Liver (tissue), 9 donors: ENCODE results near the gene PLA2G5. TPM values are rescaled to one million over a fixed set of nuclear protein-coding genes. Genes with fewer than 3 reads are reported as not detected.

Experiments
- DNase-seq: peaks from one replicate; pipeline ENCODE4 v3.0.0-alpha.2; 2017; ENCODE audit warnings: low spot score
- H3K27ac ChIP-seq, 2 donors: one replicate each; pipeline ENCODE4 v1.7.0; 2013; ENCODE audit warnings: inconsistent platforms in 2 of 2, low read length in 2 of 2, control low read depth in 1 of 2, low read depth in 1 of 2, mild to moderate bottlenecking in 1 of 2
- H3K27me3 ChIP-seq, 4 donors: one replicate each; pipeline versions ENCODE4 v1.6.1 to v1.7.0; 2013; ENCODE audit warnings: low read length in 3 of 4, inconsistent platforms in 1 of 4, mild to moderate bottlenecking in 1 of 4, moderate library complexity in 1 of 4; ENCODE audit not compliant: control insufficient read depth in 4 of 4, insufficient read depth in 4 of 4
- H3K36me3 ChIP-seq, 4 donors: one replicate each; pipeline versions ENCODE4 v1.6.1 to v1.7.0; 2013; ENCODE audit warnings: low read length in 3 of 4, mild to moderate bottlenecking in 3 of 4, low read depth in 1 of 4, moderate library complexity in 1 of 4; ENCODE audit not compliant: control insufficient read depth in 4 of 4, insufficient read depth in 3 of 4
- H3K4me1 ChIP-seq, 4 donors: one replicate each; pipeline versions ENCODE4 v1.6.1 to v1.7.0; 2013; ENCODE audit warnings: low read length in 3 of 4, mild to moderate bottlenecking in 3 of 4, moderate library complexity in 1 of 4; ENCODE audit not compliant: control insufficient read depth in 4 of 4, insufficient read depth in 4 of 4
- H3K4me3 ChIP-seq, 3 donors: one replicate each; pipeline versions ENCODE4 v1.6.1 to v1.7.0; 2013; ENCODE audit warnings: low read length in 3 of 3, control low read depth in 1 of 3, low read depth in 1 of 3, mild to moderate bottlenecking in 1 of 3
- H3K9ac ChIP-seq, 2 donors: one replicate each; pipeline ENCODE4 v1.7.0; 2013; ENCODE audit warnings: low read length in 2 of 2, mild to moderate bottlenecking in 2 of 2, moderate library complexity in 2 of 2, control low read depth in 1 of 2, low read depth in 1 of 2
- H3K9me3 ChIP-seq, 4 donors: one replicate each; pipeline versions ENCODE4 v1.6.1 to v1.7.0; 2013; ENCODE audit warnings: low read length in 3 of 4; ENCODE audit not compliant: control insufficient read depth in 4 of 4
- EGR1 ChIP-seq, 2 donors: IDR thresholded peaks; 2 replicates each; pipeline ENCODE4 v1.6.1; 2016 to 2018; ENCODE audit warnings: antibody characterized with exemption in 2 of 2, low read depth in 2 of 2
- FOXA2 ChIP-seq: IDR thresholded peaks from 2 replicates; pipeline ENCODE4 v1.6.1; 2016; ENCODE audit warnings: antibody characterized with exemption
- GABPA ChIP-seq, 2 donors: IDR thresholded peaks in 1 of 2; conservative IDR thresholded peaks in 1 of 2; 2 replicates each; pipeline ENCODE4 v1.6.1; 2016; ENCODE audit warnings: antibody characterized with exemption in 2 of 2, mild to moderate bottlenecking in 1 of 2, moderate library complexity in 1 of 2
- HNF4A ChIP-seq, 2 donors: conservative IDR thresholded peaks; 2 replicates each; pipeline ENCODE4 v1.6.1; 2016; ENCODE audit warnings: antibody characterized with exemption in 2 of 2, mild to moderate bottlenecking in 2 of 2
- HNF4G ChIP-seq: IDR thresholded peaks from 2 replicates; pipeline ENCODE4 v1.6.1; 2016; ENCODE audit warnings: antibody characterized with exemption
- RAD21 ChIP-seq, 2 donors: IDR thresholded peaks; 2 replicates each; pipeline ENCODE4 v1.6.1; 2016; ENCODE audit warnings: antibody characterized with exemption in 2 of 2, mild to moderate bottlenecking in 2 of 2
- RXRA ChIP-seq, 2 donors: IDR thresholded peaks; 2 replicates each; pipeline ENCODE4 v1.6.1; 2017 to 2018; ENCODE audit warnings: antibody characterized with exemption in 2 of 2, mild to moderate bottlenecking in 1 of 2
- SP1 ChIP-seq: IDR thresholded peaks from 2 replicates; pipeline ENCODE4 v1.6.1; 2018; ENCODE audit warnings: antibody characterized with exemption, mild to moderate bottlenecking
- TAF1 ChIP-seq: conservative IDR thresholded peaks from 2 replicates; pipeline ENCODE4 v1.6.1; 2016; ENCODE audit warnings: antibody characterized with exemption, mild to moderate bottlenecking
- YY1 ChIP-seq: IDR thresholded peaks from 2 replicates; pipeline ENCODE4 v1.6.1; 2016; ENCODE audit warnings: antibody characterized with exemption, mild to moderate bottlenecking
- WGBS: extraction: QIAGEN DNeasy Blood & Tissue Kit; methylation state at CpG from one replicate; pipeline ENCODE4 v1.1.7; 2013; 5-methylcytosine and 5-hydroxymethylcytosine counted together
- polyA plus RNA-seq, 2 donors: library from polyadenylated mRNA; stranded (reverse) in 1 of 2; unstranded in 1 of 2; fragments of 200-250 nt in 1 of 2; fragments of >200 nt in 1 of 2; fragmentation: Nextera tagmentation in 1 of 2; extraction: Ambion mirVana in 1 of 2; gene quantifications; one replicate each; pipeline versions ENCODE4 v1.2.1 to v1.2.3, GENCODE V29; 2013 to 2015
- total RNA-seq, 2 donors: library from RNA; depleted of rRNA; stranded (reverse); fragments of >200 nt; gene quantifications; one replicate each; pipeline ENCODE4 v1.2.3, GENCODE V29; 2014
- TF ChIP-seq, protein P1 (sequence below): fragments of 150-350 bp; IDR thresholded peaks from 2 replicates; pipeline ENCODE4 v1.5.1; 2017; ENCODE audit warnings: improper control_type of control experiment, low read depth, low read length; ENCODE audit not compliant: missing input control
- TF ChIP-seq, protein P2 (sequence below): IDR thresholded peaks from 2 replicates; pipeline ENCODE4 v1.6.1; 2016; ENCODE audit warnings: antibody characterized with exemption
- TF ChIP-seq, protein P3 (sequence below): IDR thresholded peaks from 2 replicates; pipeline ENCODE4 v1.6.1; 2016; ENCODE audit warnings: antibody characterized with exemption, mild to moderate bottlenecking
- TF ChIP-seq, protein P4 (sequence below): IDR thresholded peaks from 2 replicates; pipeline ENCODE4 v1.6.1; 2016; ENCODE audit warnings: antibody characterized with exemption
- TF ChIP-seq, protein P5 (sequence below): IDR thresholded peaks from 2 replicates; pipeline ENCODE4 v1.6.1; 2016; ENCODE audit warnings: antibody characterized with exemption
- donor health status: healthy.
- donor health status: healthy.
- donor health status: healthy.
- donor health status: healthy.
- donor health status: healthy.

PLA2G5 gene
- total and polyA plus RNA-seq, 4 donors: 2.0 to 2.9 (median 2.3) TPM; not detected in 1

DNA sequence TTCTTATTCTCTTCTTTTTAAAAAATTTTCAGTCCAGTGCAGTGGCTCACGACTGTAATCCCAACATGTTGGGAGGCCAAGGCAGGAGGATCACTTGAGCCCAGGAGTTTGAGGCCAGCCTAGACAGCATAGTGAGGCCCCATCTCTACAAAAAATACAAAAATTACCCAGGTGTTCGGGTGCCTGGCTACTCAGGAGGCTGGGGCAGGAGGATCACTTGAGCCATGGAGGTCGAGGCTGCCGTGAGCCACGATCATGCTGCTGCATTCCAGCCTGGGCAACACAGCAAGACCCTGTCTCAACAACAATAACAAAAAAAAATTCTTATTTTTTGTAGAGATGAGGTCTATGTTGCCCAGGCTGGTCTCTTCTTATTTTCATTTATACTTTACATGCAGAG lies 41.5 kb downstream of the PLA2G5 start (continued):
- TF ChIP-seq, protein P1, sequence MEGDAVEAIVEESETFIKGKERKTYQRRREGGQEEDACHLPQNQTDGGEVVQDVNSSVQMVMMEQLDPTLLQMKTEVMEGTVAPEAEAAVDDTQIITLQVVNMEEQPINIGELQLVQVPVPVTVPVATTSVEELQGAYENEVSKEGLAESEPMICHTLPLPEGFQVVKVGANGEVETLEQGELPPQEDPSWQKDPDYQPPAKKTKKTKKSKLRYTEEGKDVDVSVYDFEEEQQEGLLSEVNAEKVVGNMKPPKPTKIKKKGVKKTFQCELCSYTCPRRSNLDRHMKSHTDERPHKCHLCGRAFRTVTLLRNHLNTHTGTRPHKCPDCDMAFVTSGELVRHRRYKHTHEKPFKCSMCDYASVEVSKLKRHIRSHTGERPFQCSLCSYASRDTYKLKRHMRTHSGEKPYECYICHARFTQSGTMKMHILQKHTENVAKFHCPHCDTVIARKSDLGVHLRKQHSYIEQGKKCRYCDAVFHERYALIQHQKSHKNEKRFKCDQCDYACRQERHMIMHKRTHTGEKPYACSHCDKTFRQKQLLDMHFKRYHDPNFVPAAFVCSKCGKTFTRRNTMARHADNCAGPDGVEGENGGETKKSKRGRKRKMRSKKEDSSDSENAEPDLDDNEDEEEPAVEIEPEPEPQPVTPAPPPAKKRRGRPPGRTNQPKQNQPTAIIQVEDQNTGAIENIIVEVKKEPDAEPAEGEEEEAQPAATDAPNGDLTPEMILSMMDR: no peak
- TF ChIP-seq YY1: no peak
- no peak for TF ChIP-seq HNF4G
- no peak for TF ChIP-seq RAD21 (IDR thresholded peaks at IDR 0.05)

DNA sequence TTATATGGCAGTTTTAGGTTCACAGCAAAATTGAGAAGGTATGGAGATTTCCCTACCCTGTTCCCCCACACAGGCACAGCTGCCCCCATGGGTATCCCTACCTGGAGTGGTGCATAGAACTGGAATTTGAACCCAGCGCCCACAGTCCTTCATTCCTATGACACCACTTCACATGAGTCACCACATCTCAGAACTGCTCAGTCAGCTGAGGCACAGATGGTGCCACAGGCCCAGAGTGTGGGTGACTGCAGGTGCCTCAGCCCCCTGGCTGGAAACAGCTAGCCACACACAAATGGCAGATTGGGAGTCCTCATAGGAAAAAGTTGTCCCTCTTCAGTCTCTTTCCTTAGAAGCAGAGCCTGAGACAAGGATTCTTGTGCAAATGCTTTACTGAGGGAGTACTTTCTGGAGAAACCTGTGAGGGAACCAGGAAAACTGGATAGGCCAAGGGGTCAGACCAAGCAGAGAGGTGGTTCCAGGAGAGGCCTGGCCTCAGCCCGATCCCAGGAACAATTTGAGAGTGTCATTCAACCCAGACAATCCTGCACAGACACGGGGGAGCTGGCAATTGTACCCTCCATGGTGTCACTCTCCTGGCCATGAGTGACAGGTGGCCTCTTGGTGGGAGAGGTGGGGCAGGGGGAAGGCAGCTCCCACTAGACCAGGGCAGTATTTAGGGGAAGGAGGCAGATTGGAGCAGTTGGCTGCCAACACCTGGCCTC lies 42.4 kb downstream of the PLA2G5 start:
- H3K4me1 ChIP-seq: no peaks in the 10 kb centered on the region
- H3K27ac ChIP-seq: no peak overlapping the region
- H3K4me3 ChIP-seq: no peak overlapping the region
- TF ChIP-seq FOXA2 (no peak), EGR1 (IDR thresholded peaks at IDR 0.05; ENCODE audit: low read depth in 2 of 2) (no peak), GABPA (IDR thresholded peaks at IDR 0.05 in 1 of 2, conservative IDR thresholded peaks at IDR 0.05 in 1 of 2) (no peak), HNF4G (no peak), RXRA (IDR thresholded peaks at IDR 0.05) (no peak)
- TF ChIP-seq, protein P2, sequence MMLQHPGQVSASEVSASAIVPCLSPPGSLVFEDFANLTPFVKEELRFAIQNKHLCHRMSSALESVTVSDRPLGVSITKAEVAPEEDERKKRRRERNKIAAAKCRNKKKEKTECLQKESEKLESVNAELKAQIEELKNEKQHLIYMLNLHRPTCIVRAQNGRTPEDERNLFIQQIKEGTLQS: no peak
- TF ChIP-seq, protein P1: no peak
- TF ChIP-seq, protein P3, sequence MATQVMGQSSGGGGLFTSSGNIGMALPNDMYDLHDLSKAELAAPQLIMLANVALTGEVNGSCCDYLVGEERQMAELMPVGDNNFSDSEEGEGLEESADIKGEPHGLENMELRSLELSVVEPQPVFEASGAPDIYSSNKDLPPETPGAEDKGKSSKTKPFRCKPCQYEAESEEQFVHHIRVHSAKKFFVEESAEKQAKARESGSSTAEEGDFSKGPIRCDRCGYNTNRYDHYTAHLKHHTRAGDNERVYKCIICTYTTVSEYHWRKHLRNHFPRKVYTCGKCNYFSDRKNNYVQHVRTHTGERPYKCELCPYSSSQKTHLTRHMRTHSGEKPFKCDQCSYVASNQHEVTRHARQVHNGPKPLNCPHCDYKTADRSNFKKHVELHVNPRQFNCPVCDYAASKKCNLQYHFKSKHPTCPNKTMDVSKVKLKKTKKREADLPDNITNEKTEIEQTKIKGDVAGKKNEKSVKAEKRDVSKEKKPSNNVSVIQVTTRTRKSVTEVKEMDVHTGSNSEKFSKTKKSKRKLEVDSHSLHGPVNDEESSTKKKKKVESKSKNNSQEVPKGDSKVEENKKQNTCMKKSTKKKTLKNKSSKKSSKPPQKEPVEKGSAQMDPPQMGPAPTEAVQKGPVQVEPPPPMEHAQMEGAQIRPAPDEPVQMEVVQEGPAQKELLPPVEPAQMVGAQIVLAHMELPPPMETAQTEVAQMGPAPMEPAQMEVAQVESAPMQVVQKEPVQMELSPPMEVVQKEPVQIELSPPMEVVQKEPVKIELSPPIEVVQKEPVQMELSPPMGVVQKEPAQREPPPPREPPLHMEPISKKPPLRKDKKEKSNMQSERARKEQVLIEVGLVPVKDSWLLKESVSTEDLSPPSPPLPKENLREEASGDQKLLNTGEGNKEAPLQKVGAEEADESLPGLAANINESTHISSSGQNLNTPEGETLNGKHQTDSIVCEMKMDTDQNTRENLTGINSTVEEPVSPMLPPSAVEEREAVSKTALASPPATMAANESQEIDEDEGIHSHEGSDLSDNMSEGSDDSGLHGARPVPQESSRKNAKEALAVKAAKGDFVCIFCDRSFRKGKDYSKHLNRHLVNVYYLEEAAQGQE: no peak
- no peak overlapping the region for H3K9ac ChIP-seq
- no peak for DNase-seq
- no peaks in the 10 kb centered on the region for H3K9me3 ChIP-seq
- WGBS: 87% methylated on average over 3 of the region's 3 CpGs
- no peaks in the 10 kb centered on the region for H3K27me3 ChIP-seq
- no peaks in the 10 kb centered on the region for H3K36me3 ChIP-seq

DNA sequence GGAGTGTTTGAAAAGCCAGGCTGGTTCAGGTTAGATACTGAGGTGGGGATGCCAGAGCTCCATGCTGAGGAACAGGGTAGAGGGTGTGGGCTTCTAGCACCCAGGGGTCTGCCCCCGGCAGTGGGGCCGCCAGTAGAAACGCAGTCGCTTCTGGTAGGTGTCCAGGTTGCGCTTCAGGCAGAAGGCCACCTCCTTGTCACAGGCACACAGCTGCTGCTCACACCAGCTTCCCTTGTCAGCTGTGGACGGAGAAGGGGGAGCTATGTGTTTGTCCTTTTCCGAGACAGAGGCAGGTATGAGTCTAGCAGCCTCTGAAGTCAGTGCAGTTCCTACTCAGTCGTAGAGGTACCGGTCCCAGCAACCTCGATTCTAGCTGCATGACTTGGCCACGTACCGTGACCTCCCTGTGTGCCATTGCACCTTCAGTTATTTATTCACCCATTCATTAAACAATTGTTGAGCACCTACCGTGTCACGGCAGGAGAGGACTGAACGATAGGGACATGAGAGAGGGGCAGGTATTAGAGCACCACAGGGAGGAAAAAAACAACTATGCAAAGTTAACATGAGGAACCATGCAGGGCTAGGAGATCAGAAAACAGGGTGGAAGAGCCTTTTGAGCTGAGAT lies 44.1 kb downstream of the PLA2G5 start:
- H3K36me3 ChIP-seq: no peaks in the 10 kb centered on the region
- H3K27me3 ChIP-seq: no peaks in the 10 kb centered on the region
- no peak for DNase-seq
- H3K9me3 ChIP-seq: no peaks in the 10 kb centered on the region
- H3K4me1 ChIP-seq: no peaks in the 10 kb centered on the region
- H3K4me3 ChIP-seq: no peak overlapping the region
- no peak overlapping the region for H3K27ac ChIP-seq
- WGBS: 59% methylated on average over 15 of the region's 15 CpGs
- no peak overlapping the region for H3K9ac ChIP-seq
- TF ChIP-seq HNF4A (conservative IDR thresholded peaks at IDR 0.05) (no peak), TAF1 (no peak), EGR1 (IDR thresholded peaks at IDR 0.05; ENCODE audit: low read depth in 2 of 2) (no peak), SP1 (no peak), FOXA2 (no peak), RAD21 (IDR thresholded peaks at IDR 0.05) (no peak)
- TF ChIP-seq, protein P1: no peak
- TF ChIP-seq, protein P4, sequence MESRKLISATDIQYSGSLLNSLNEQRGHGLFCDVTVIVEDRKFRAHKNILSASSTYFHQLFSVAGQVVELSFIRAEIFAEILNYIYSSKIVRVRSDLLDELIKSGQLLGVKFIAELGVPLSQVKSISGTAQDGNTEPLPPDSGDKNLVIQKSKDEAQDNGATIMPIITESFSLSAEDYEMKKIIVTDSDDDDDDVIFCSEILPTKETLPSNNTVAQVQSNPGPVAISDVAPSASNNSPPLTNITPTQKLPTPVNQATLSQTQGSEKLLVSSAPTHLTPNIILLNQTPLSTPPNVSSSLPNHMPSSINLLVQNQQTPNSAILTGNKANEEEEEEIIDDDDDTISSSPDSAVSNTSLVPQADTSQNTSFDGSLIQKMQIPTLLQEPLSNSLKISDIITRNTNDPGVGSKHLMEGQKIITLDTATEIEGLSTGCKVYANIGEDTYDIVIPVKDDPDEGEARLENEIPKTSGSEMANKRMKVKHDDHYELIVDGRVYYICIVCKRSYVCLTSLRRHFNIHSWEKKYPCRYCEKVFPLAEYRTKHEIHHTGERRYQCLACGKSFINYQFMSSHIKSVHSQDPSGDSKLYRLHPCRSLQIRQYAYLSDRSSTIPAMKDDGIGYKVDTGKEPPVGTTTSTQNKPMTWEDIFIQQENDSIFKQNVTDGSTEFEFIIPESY: no peak
- TF ChIP-seq, protein P5, sequence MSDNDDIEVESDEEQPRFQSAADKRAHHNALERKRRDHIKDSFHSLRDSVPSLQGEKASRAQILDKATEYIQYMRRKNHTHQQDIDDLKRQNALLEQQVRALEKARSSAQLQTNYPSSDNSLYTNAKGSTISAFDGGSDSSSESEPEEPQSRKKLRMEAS: no peak
